Measurements from ENCODE around the gene RAB20. TPM values are rescaled to one million over a fixed set of nuclear protein-coding genes. Genes with fewer than 3 reads are reported as not detected.

Gene RAB20
- total and polyA plus RNA-seq, 9 of the 15 experiments (the other 6 are each of a cell fraction or from before 2014, with no cell fraction given), result 0.62 to 9.2 (median 5.4) TPM

- Histone ChIP-seq H3K9ac (ENCODE audit: insufficient read depth in 1 of 2, low read depth in 2 of 2, low read length in 2 of 2) (no peak overlapping the region), H3K4me1 (replicated peaks in 1 of 2; ENCODE audit: control insufficient read depth in 2 of 2, insufficient read depth in 2 of 2, low read length in 2 of 2) (peaks cover 4 to 6% of the 10 kb centered on the region in 2 experiments; a peak in 3 of 5 replicates), H3K4me2 (ENCODE audit: insufficient read depth, low read length) (no peak overlapping the region), H3K9me1 (ENCODE audit: control insufficient read depth, insufficient read depth, low read length) (no peaks in the 10 kb centered on the region), H3K79me2 (ENCODE audit: control insufficient read depth, insufficient read depth, low read length) (no peaks in the 10 kb centered on the region), H3K27ac (ENCODE audit: extremely low read depth, low read depth, low read length) (no peak overlapping the region), H3K27me3 (ENCODE audit: control insufficient read depth in 2 of 2, insufficient read depth in 2 of 2, low read length in 2 of 2) (no peaks in the 10 kb centered on the region; a peak in 1 of 5 replicates), H2AFZ (ENCODE audit: low read depth, low read length) (no peak overlapping the region), H3K4me3 (no peak overlapping the region), H4K20me1 (replicated peaks; ENCODE audit: control insufficient read depth, insufficient read depth, low read length) (no peaks in the 10 kb centered on the region), H3K9me3 (replicated peaks; ENCODE audit: control insufficient read depth, insufficient read depth, low read depth, low read length) (no peaks in the 10 kb centered on the region; the same call in 1 of the 2 replicates), H3K36me3 (ENCODE audit: control insufficient read depth, insufficient read depth, low read length) (no peaks in the 10 kb centered on the region)
- TF ChIP-seq MIER1 (IDR thresholded peaks at IDR 0.05; ENCODE audit: low read depth), result no peak
- in situ Hi-C loops (cut with MboI), result no loop called here
- FAIRE-seq (no peak), DNase-seq (ENCODE audit: extremely low read depth in 1 of 4, low spot score in 3 of 4) (no peak), ATAC-seq (no peak)
- BruUV-seq (replicated peaks), result no TSS peak
- WGBS (ENCODE audit: insufficient coverage, low coverage, missing lambda C conversion rate), result 50% methylated on average over 3 of the region's 3 CpGs
- ChIA-PET CTCF (ENCODE audit: low intra/inter-chr PET ratio) (no interaction called here), POLR2A (no interaction called here)
- intact Hi-C loops (cut with micrococcal nuclease), result no loop called here
Measured at GRCh38 chr13:110568612-110569011, 7.1 kb upstream of the RAB20 start.

- POLR2A ChIA-PET, result no interaction called here
- no peaks in the 10 kb centered on the region for H3K27me3 ChIP-seq (ENCODE audit: control insufficient read depth in 2 of 2, insufficient read depth in 2 of 2, low read length in 2 of 2)
- H3K79me2 ChIP-seq (ENCODE audit: control insufficient read depth, insufficient read depth, low read length), result peaks cover 3% of the 10 kb centered on the region
- no peaks in the 10 kb centered on the region for H4K20me1 ChIP-seq (replicated peaks; ENCODE audit: control insufficient read depth, insufficient read depth, low read length)
- no peaks in the 10 kb centered on the region for H3K9me1 ChIP-seq (ENCODE audit: control insufficient read depth, insufficient read depth, low read length)
- WGBS (ENCODE audit: insufficient coverage, low coverage, missing lambda C conversion rate), result 45% methylated on average over 2 of the region's 9 CpGs
- no TSS peak for BruUV-seq (replicated peaks)
- H3K36me3 ChIP-seq (ENCODE audit: control insufficient read depth, insufficient read depth, low read length), result no peaks in the 10 kb centered on the region
- intact Hi-C loops (cut with micrococcal nuclease) (no loop called here), in situ Hi-C loops (cut with MboI) (no loop called here)
- H3K4me3 ChIP-seq, result no peak overlapping the region
- no peak for DNase-seq (ENCODE audit: extremely low read depth in 1 of 4, low spot score in 3 of 4)
- no peak for TF ChIP-seq POU5F1 (IDR thresholded peaks at IDR 0.05; ENCODE audit: borderline replicate concordance, low read depth, low read length, partially characterized antibody)
- no peak for TF ChIP-seq PCBP2 (IDR thresholded peaks at IDR 0.05; ENCODE audit: low read depth, low read length, poor library complexity, severe bottlenecking)
- no peak for TF ChIP-seq YY1 (IDR thresholded peaks at IDR 0.05; ENCODE audit: borderline replicate concordance in 1 of 3, control insufficient read depth in 1 of 3, extremely low read depth in 1 of 3, insufficient read depth in 3 of 3, insufficient read length in 1 of 3, insufficient replicate concordance in 2 of 3, low read depth in 1 of 3, low read length in 2 of 3)
- TF ChIP-seq GTF2E2 (tag; IDR thresholded peaks at IDR 0.05), result no peak
- TF ChIP-seq FOXK1 (CRISPR knock-in tag; IDR thresholded peaks at IDR 0.05; ENCODE audit: borderline replicate concordance), result no peak
- H3K4me1 ChIP-seq (replicated peaks in 1 of 2; ENCODE audit: control insufficient read depth in 2 of 2, insufficient read depth in 2 of 2, low read length in 2 of 2), result peaks cover 16 to 20% of the 10 kb centered on the region in 2 experiments; a peak in 4 of 5 replicates
- H3K4me2 ChIP-seq (ENCODE audit: insufficient read depth, low read length), result no peak overlapping the region
- no peaks in the 10 kb centered on the region; the same call in 1 of the 2 replicates for H3K9me3 ChIP-seq (replicated peaks; ENCODE audit: control insufficient read depth, insufficient read depth, low read depth, low read length)
- H3K27ac ChIP-seq (ENCODE audit: extremely low read depth, low read depth, low read length), result no peak overlapping the region
- CTCF ChIA-PET (ENCODE audit: low intra/inter-chr PET ratio), result no interaction called here
- FAIRE-seq, result no peak
- no peak overlapping the region for H3K9ac ChIP-seq (ENCODE audit: insufficient read depth in 1 of 2, low read depth in 2 of 2, low read length in 2 of 2)
- no peak overlapping the region for H2AFZ ChIP-seq (ENCODE audit: low read depth, low read length)
- ATAC-seq, result no peak
Measured at GRCh38 chr13:110566171-110566570, 4.6 kb upstream of the RAB20 start.
